ENCODE data around the gene DTYMK. TPM values are rescaled to one million over a fixed set of nuclear protein-coding genes. Genes with fewer than 3 reads are reported as not detected.

The DTYMK gene
- total and polyA plus RNA-seq, 10 of the 15 experiments (the other 5 are each of a cell fraction or from before 2014, with no cell fraction given): 7.0 to 220 (median 59.3) TPM

GRCh38 chr2:241655516-241656189 lies 31.0 kb downstream of the DTYMK start:
- no peak overlapping the region for H3K4me3 ChIP-seq
- no peaks in the 10 kb centered on the region for H3K9me3 ChIP-seq (replicated peaks; ENCODE audit: control insufficient read depth, insufficient read depth, low read length)
- RAD21 ChIA-PET (ENCODE audit: unreplicated experiment): no interaction called here
- H2AFZ ChIP-seq (ENCODE audit: control insufficient read depth, low read depth, low read length): no peak overlapping the region
- in situ Hi-C loops (cut with MboI): loop anchor here (10.0 kb wide), 1 partner anchor 801 kb away; no protein-coding TSS in a partner anchor
- H3K27me3 ChIP-seq (replicated peaks in 1 of 2; ENCODE audit: control insufficient read depth in 2 of 2, insufficient read depth in 2 of 2, low read length in 1 of 2): no peaks in the 10 kb centered on the region
- no peak for ATAC-seq
- H3K4me1 ChIP-seq (ENCODE audit: control insufficient read depth, insufficient read depth, low read length): no peaks in the 10 kb centered on the region
- no peak for FAIRE-seq
- no peak overlapping the region for H3K4me2 ChIP-seq (ENCODE audit: control insufficient read depth, insufficient read depth)
- no peaks in the 10 kb centered on the region for H3K79me2 ChIP-seq (ENCODE audit: control insufficient read depth, insufficient read depth, low read length)
- SMC1A ChIA-PET (ENCODE audit: uncharacterized antibody, unreplicated experiment): no interaction called here
- no peak overlapping the region for H3K27ac ChIP-seq (ENCODE audit: control insufficient read depth, insufficient read depth)
- POLR2A ChIA-PET: no interaction called here
- intact Hi-C loops (cut with micrococcal nuclease; ENCODE audit: unreplicated experiment): no loop called here
- H3K36me3 ChIP-seq (ENCODE audit: control insufficient read depth in 2 of 2, insufficient read depth in 2 of 2, low read length in 1 of 2): peaks cover 14 to 42% of the 10 kb centered on the region in 2 experiments
- CTCF ChIA-PET: no interaction called here
- H4K20me1 ChIP-seq (ENCODE audit: control insufficient read depth, insufficient read depth): no peaks in the 10 kb centered on the region
- 93% methylated on average over 16 of the region's 17 CpGs for WGBS (ENCODE audit: insufficient coverage, insufficient replicate concordance, low lambda C conversion rate, missing lambda C conversion rate)
- no peak overlapping the region for H3K9ac ChIP-seq (ENCODE audit: control insufficient read depth, insufficient read depth, low read length)
- no peak for DNase-seq (ENCODE audit: low read depth, low spot score)
- BruUV-seq (replicated peaks): no TSS peak
- TF ChIP-seq SIX5 (IDR thresholded peaks at IDR 0.05; ENCODE audit: low read depth, low read length, severe bottlenecking) (no peak), RUNX3 (IDR thresholded peaks at IDR 0.05; ENCODE audit: low read length) (no peak), IRF5 (IDR thresholded peaks at IDR 0.05; ENCODE audit: borderline replicate concordance) (no peak), HDAC2 (IDR thresholded peaks at IDR 0.05) (no peak), RCOR1 (conservative IDR thresholded peaks at IDR 0.05; ENCODE audit: low read depth, low read length) (no peak), FOS (IDR thresholded peaks at IDR 0.05; ENCODE audit: borderline replicate concordance, extremely low read depth, insufficient read length) (no peak), FOXK2 (IDR thresholded peaks at IDR 0.05) (no peak), CEBPZ (IDR thresholded peaks at IDR 0.05; ENCODE audit: low read depth, low read length) (no peak), MLLT1 (IDR thresholded peaks at IDR 0.05) (no peak), ZBTB4 (CRISPR knock-in tag; IDR thresholded peaks at IDR 0.05) (no peak), MAX (IDR thresholded peaks at IDR 0.05; ENCODE audit: low read depth, low read length) (no peak), SMC3 (IDR thresholded peaks at IDR 0.05; ENCODE audit: borderline replicate concordance, low read length) (no peak), ZNF384 (IDR thresholded peaks at IDR 0.05; ENCODE audit: borderline replicate concordance, low read depth, low read length) (no peak), GABPA (IDR thresholded peaks at IDR 0.05; ENCODE audit: low read depth) (no peak), YBX1 (IDR thresholded peaks at IDR 0.05) (no peak)

All from GM12878 (cell line).